Esophagus muscularis mucosa (tissue), 4 donors: ENCODE results near the gene PLEKHG7. TPM values are rescaled to one million over a fixed set of nuclear protein-coding genes. Genes with fewer than 3 reads are reported as not detected.
"Not testable (repeated sequence)": the region's sequence is repeated elsewhere in the genome, so short reads cannot be mapped to it uniquely, and the experiment has no call there.

Experiments used
- DNase-seq: peaks from one replicate; pipeline ENCODE4 v3.0.0-alpha.2; 2017; ENCODE audit errors: extremely low spot score
- H3K27ac ChIP-seq, 4 donors: fragments of 200-600 bp; sonication (generic); replicated peaks in 1 of 4; 1 replicate in 3 of 4; 2 replicates in 1 of 4; pipeline ENCODE4 v1.5.1; 2016 to 2019; ENCODE audit warnings: mild to moderate bottlenecking in 1 of 4
- H3K27me3 ChIP-seq, 4 donors: fragments of 200-600 bp; sonication (generic); one replicate each; pipeline versions ENCODE4 v1.5.1 to v1.6.0; 2016 to 2019
- H3K36me3 ChIP-seq, 4 donors: fragments of 200-600 bp; sonication (generic); one replicate each; pipeline ENCODE4 v1.5.1; 2016 to 2019
- H3K4me1 ChIP-seq, 4 donors: fragments of 200-600 bp; sonication (generic); one replicate each; pipeline ENCODE4 v1.5.1; 2016 to 2019
- H3K4me3 ChIP-seq, 4 donors: fragments of 200-600 bp; sonication (generic); 1 replicate in 2 of 4; 2 replicates in 2 of 4; pipeline ENCODE4 v1.5.1; 2016 to 2019; ENCODE audit warnings: mild to moderate bottlenecking in 4 of 4, moderate library complexity in 1 of 4
- H3K9me3 ChIP-seq, 4 donors: fragments of 200-600 bp; sonication (generic); 1 replicate in 3 of 4; 2 replicates in 1 of 4; pipeline ENCODE4 v1.5.1; 2016 to 2019
- EP300 ChIP-seq: sonication (generic); formaldehyde crosslinking; IDR thresholded peaks from one replicate; pipeline ENCODE4 v1.6.1; 2017; ENCODE audit warnings: antibody characterized with exemption
- POLR2A ChIP-seq: fragments of 450-650 bp; IDR thresholded peaks from one replicate; pipeline ENCODE4 v1.6.1; 2017; ENCODE audit warnings: antibody characterized with exemption, moderate library complexity, mild to moderate bottlenecking, low read depth
- POLR2AphosphoS5 ChIP-seq, 2 donors: sonication (generic); formaldehyde crosslinking; IDR thresholded peaks; one replicate each; pipeline ENCODE4 v1.6.1; 2017; ENCODE audit warnings: antibody characterized with exemption in 2 of 2
- WGBS: methylation state at CpG from one replicate; pipeline ENCODE4 v1.1.5; 2018; 5-methylcytosine and 5-hydroxymethylcytosine counted together
- intact Hi-C: fragments of 100-400 bp; cut with DNase I; formaldehyde crosslinking; loops from one replicate; pipeline ENCODE4 v1.15.1; 2023
- total RNA-seq, 4 donors: library from RNA; depleted of rRNA; stranded (reverse); fragments of >200 nt; gene quantifications; one replicate each; pipeline versions ENCODE4 v1.1.0 to v1.2.1, GENCODE V29; 2016
- TF ChIP-seq, protein P1 (sequence below), 3 experiments: fragments of 200-600 bp in 2 of 3; fragments of 450-650 bp in 1 of 3; sonication (generic) in 2 of 3; IDR thresholded peaks; one replicate each; pipeline ENCODE4 v1.5.1; 2017 to 2019; ENCODE audit warnings: antibody characterized with exemption in 3 of 3, mild to moderate bottlenecking in 2 of 3, moderate library complexity in 1 of 3

PLEKHG7 gene
- total RNA-seq, 4 donors from 2014 or later = not detected

DNA sequence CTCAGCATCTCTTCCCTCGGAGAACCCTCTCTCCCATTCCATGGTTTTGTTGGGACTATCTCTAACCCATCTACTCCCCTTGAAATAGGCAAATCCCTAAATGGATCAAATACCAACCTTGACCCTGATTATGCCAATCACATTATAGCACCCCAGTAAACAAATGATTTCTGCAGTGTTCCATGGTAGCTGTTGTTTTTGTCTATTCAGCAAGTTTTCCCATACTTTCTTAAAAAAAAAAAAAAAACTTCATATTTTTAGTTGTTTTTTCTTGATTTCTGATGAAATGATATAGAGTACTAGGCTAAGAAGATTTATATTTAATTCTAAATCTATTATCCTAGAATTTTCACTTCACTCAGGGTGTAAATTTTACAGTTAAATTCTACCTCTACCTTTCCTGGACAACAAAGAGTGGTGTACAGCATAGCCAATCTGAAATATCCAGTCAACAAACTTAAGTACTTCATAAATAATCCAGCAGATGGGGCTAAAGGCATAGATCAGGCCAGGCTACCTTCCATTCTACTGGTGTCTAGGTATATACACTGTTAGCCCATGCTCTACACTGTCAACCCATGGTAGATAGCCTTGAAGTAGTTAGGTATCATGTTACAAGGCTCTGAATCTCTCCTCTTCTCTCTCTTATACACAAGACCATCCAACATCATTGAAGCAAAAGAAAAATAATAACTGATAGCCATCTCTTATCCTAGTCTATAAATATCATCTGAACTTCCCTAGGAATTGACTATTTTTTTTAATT, 82.2 kb downstream of the PLEKHG7 start:
- H3K27me3 ChIP-seq = no peaks in the 10 kb centered on the region
- no peak for DNase-seq
- H3K4me3 ChIP-seq = no peak overlapping the region
- H3K4me1 ChIP-seq = no peaks in the 10 kb centered on the region
- peaks cover 0 to 41% (median 11%) of the 10 kb centered on the region in 4 donors for H3K36me3 ChIP-seq
- intact Hi-C loops = loop anchor here (5.0 to 10.0 kb wide), 2 partner anchors 202 to 630 kb away; no protein-coding TSS in a partner anchor
- no peak overlapping the region for H3K27ac ChIP-seq
- TF ChIP-seq POLR2A (no peak), EP300 (no peak)
- TF ChIP-seq, protein P1, sequence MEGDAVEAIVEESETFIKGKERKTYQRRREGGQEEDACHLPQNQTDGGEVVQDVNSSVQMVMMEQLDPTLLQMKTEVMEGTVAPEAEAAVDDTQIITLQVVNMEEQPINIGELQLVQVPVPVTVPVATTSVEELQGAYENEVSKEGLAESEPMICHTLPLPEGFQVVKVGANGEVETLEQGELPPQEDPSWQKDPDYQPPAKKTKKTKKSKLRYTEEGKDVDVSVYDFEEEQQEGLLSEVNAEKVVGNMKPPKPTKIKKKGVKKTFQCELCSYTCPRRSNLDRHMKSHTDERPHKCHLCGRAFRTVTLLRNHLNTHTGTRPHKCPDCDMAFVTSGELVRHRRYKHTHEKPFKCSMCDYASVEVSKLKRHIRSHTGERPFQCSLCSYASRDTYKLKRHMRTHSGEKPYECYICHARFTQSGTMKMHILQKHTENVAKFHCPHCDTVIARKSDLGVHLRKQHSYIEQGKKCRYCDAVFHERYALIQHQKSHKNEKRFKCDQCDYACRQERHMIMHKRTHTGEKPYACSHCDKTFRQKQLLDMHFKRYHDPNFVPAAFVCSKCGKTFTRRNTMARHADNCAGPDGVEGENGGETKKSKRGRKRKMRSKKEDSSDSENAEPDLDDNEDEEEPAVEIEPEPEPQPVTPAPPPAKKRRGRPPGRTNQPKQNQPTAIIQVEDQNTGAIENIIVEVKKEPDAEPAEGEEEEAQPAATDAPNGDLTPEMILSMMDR (IDR thresholded peaks at IDR 0.05) = peak; percentile 44 to 60 (median 45)
- 95% methylated on average over 1 of the region's 1 CpG for WGBS
- no peaks in the 10 kb centered on the region for H3K9me3 ChIP-seq

DNA sequence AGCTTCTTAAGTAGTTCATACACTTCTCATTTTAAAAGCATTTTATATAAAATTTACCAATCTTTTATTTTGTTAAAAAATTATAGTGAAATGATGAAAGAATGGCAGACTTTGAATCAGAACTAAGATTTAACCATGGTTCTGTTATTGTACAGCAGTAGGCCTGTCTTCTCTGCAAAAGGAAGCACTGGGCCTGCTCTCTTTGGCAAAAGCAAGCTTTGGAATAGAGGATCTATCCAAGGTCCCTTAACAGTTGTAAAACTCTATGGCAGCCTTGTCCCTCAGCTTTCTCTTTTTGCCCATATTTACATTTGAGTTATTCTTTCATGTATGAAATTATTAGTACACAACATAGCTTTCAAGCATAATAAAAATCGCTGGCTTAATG, 82.8 kb downstream of the PLEKHG7 start:
- intact Hi-C loops = loop anchor here (5.0 to 10.0 kb wide), 2 partner anchors 202 to 629 kb away; no protein-coding TSS in a partner anchor
- H3K4me3 ChIP-seq = no peak overlapping the region
- H3K27me3 ChIP-seq = no peaks in the 10 kb centered on the region
- H3K36me3 ChIP-seq = peaks cover 0 to 36% (median 8%) of the 10 kb centered on the region in 4 donors
- no peaks in the 10 kb centered on the region for H3K4me1 ChIP-seq
- TF ChIP-seq, protein P1 (IDR thresholded peaks at IDR 0.05) = no peak
- no peak for TF ChIP-seq EP300
- no peak for TF ChIP-seq POLR2A
- TF ChIP-seq POLR2AphosphoS5 (IDR thresholded peaks at IDR 0.05) = no peak
- WGBS = 93% methylated on average over 1 of the region's 1 CpG
- H3K9me3 ChIP-seq = no peaks in the 10 kb centered on the region
- no peak overlapping the region for H3K27ac ChIP-seq
- DNase-seq = no peak

DNA sequence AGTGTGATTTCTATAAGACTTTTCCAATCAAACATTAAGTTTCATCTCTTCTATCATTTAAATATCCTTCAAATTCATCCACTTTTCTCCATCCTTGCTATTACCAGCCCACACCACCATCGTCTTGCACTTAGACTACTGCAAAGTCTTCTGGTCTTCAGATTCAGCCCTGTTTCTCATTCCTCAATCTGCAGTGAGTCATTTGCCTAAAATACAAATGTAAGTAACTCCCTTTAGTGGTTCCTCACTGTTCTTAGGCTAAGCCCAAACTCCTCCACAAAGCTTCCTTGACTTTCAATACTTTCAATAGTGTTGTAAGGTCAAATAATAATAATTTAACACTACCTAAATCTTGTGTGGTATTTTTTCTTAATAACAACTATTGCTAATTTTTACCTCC, 83.3 kb downstream of the PLEKHG7 start:
- intact Hi-C loops = loop anchor here (5.0 to 10.0 kb wide), 2 partner anchors 201 to 629 kb away; no protein-coding TSS in a partner anchor
- H3K4me1 ChIP-seq = no peaks in the 10 kb centered on the region
- no peak for DNase-seq
- H3K36me3 ChIP-seq = peaks cover 0 to 31% (median 8%) of the 10 kb centered on the region in 4 donors
- H3K27me3 ChIP-seq = no peaks in the 10 kb centered on the region
- no peak overlapping the region for H3K27ac ChIP-seq
- TF ChIP-seq POLR2AphosphoS5 (IDR thresholded peaks at IDR 0.05) = no peak
- no peak overlapping the region for H3K4me3 ChIP-seq
- no peaks in the 10 kb centered on the region for H3K9me3 ChIP-seq
- WGBS = 100% methylated on average over 1 of the region's 1 CpG

DNA sequence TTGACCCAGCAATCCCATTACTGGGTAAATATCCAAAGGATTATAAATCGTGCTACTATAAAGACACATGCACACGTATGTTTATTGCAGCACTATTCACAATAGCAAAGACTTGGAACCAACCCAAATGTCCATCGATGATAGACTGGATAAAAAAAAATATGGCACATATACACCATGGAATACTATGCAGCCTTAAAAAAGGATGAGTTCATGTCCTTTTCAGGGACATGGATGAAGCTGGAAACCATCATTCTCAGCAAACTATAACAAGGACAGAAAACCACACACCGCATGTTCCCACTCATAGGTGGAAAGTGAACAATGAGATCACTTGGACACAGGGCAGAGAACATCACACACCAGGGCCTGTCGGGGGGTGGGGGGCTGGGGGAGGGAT, 91.6 kb downstream of the PLEKHG7 start:
- intact Hi-C loops, H3K4me3 ChIP-seq, DNase-seq, H3K4me1 ChIP-seq, H3K27ac ChIP-seq, H3K27me3 ChIP-seq, H3K9me3 ChIP-seq: not testable (repeated sequence)
- WGBS = 95% methylated on average over 5 of the region's 5 CpGs
- H3K36me3 ChIP-seq = peaks cover 3 to 42% (median 13%) of the 10 kb centered on the region in 4 donors

DNA sequence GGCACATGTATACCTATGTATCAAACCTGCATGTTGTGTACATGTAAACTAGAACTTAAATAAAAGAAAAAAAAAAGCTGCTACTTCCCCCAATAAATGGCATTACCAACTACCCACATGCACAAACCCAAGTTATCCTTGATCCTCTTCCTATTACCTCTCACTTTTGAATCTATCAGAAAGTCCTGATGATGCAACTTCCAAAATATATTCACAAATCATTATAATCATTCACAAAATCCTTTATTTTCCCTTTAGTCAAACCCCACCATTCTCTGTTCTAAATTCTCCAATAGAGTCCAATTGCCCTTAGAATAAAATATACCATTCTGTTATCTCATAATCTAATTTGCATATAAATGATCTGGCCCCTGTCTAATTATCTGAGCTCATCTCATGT, 92.0 kb downstream of the PLEKHG7 start:
- TF ChIP-seq POLR2A (no peak), POLR2AphosphoS5 (IDR thresholded peaks at IDR 0.05) (no peak)
- intact Hi-C loops = no loop called here
- H3K27me3 ChIP-seq = no peaks in the 10 kb centered on the region
- H3K27ac ChIP-seq = no peak overlapping the region
- no peaks in the 10 kb centered on the region for H3K4me1 ChIP-seq
- peaks cover 0 to 5% (median 2%) of the 10 kb centered on the region in 4 donors for H3K9me3 ChIP-seq
- DNase-seq = no peak
- H3K4me3 ChIP-seq = no peak overlapping the region
- H3K36me3 ChIP-seq = peaks cover 5 to 42% (median 15%) of the 10 kb centered on the region in 4 donors

DNA sequence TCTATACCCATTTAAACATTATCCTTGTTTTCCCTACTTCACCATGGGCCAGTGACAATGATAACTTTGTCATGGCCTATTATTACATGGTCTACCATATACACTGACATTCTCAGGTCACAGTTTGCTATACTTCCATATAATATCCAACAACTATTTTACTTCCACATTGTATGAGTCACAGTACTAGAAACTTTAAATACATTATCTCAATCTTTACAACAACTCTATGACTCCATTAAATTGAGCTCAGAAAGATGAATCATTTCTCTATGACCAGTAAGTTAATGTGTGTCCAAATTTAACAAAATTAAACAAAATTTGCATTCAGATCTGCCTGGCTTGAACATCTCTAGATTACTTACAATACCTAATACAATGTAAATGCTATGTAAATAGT, 93.9 kb downstream of the PLEKHG7 start:
- no peak for DNase-seq
- TF ChIP-seq, protein P1 (IDR thresholded peaks at IDR 0.05) = no peak
- TF ChIP-seq POLR2AphosphoS5 (IDR thresholded peaks at IDR 0.05) (no peak), EP300 (no peak), POLR2A (no peak)
- Histone ChIP-seq H3K36me3 (peaks cover 5 to 56% (median 27%) of the 10 kb centered on the region in 4 donors), H3K27ac (no peak overlapping the region), H3K27me3 (no peaks in the 10 kb centered on the region), H3K4me1 (no peaks in the 10 kb centered on the region), H3K9me3 (peaks cover 0 to 4% (median 0%) of the 10 kb centered on the region in 4 donors), H3K4me3 (no peak overlapping the region)
- intact Hi-C loops = no loop called here
